K562 (cell line): Measurements from ENCODE around the gene FOLR2. TPM values are rescaled to one million over a fixed set of nuclear protein-coding genes. Genes with fewer than 3 reads are reported as not detected.
A peak's percentile ranks its signal among the peaks of the same experiment; 100 is the strongest.

ENCODE experiments used
- ATAC-seq: fragments of 200-7000 bp; cut with Tn5 transposase; 3 replicates; pipeline ENCODE4 v1.9.1; 2020; ENCODE audit warnings: moderate library complexity
- BruUV-seq: library from RNA; stranded (reverse); fragments of 400-500 nt; replicated peaks from 2 replicates; lab custom pipeline; 2021; lab: Mats Ljungman, UMichigan
- CTCF ChIA-PET: fragments of 300-600 bp; formaldehyde crosslinking; extraction: SDS; loops from one replicate; lab custom pipeline; 2021; ENCODE audit warnings: low intra/inter-chr PET ratio; lab: Yijun Ruan, JAX
- POLR2A ChIA-PET: fragments of 300-600, 350-650 bp; sonication (Branson Sonifier 250); formaldehyde crosslinking; extraction: SDS; loops from one replicate; lab custom pipeline; 2021; ENCODE audit warnings: antibody characterized with exemption, inconsistent platforms; lab: Yijun Ruan, JAX
- DNase-seq, 4 experiments: peaks; one replicate each; pipeline versions ENCODE4 v3.0.0 to v3.0.0-alpha.2; 2011 to 2018; ENCODE audit warnings: low spot score in 3 of 4, mixed read lengths in 3 of 4; ENCODE audit errors: extremely low read depth in 1 of 4
- FAIRE-seq: peaks from 2 replicates; lab custom pipeline; 2011; peaks lifted over from hg19 to GRCh38; lab: Jason Lieb, UNC
- H2AFZ ChIP-seq: 2 replicates; pipeline ENCODE4 v1.6.0; 2011; ENCODE audit warnings: low read depth, low read length, control low read depth, inconsistent platforms
- H3K27ac ChIP-seq: fragments of 200-600 bp; 3 replicates; pipeline ENCODE4 v1.8.0; 2011; ENCODE audit warnings: low read depth, mild to moderate bottlenecking, control low read depth, inconsistent platforms, low read length, moderate library complexity, mixed read lengths; ENCODE audit errors: extremely low read depth
- H3K27me3 ChIP-seq, 2 experiments: fragments of 300-600 bp in 1 of 2; 2 replicates in 1 of 2; 3 replicates in 1 of 2; pipeline versions ENCODE4 v1.6.0 to v1.8.0; 2011; ENCODE audit warnings: inconsistent platforms in 2 of 2, low read length in 2 of 2, mild to moderate bottlenecking in 1 of 2, mixed read lengths in 1 of 2, moderate library complexity in 1 of 2; ENCODE audit not compliant: control insufficient read depth in 2 of 2, insufficient read depth in 2 of 2
- H3K36me3 ChIP-seq: fragments of 300-600 bp; 3 replicates; pipeline ENCODE4 v1.8.0; 2011; ENCODE audit warnings: mild to moderate bottlenecking, low read length, inconsistent platforms; ENCODE audit not compliant: control insufficient read depth, insufficient read depth
- H3K4me1 ChIP-seq, 2 experiments: fragments of 200-600 bp in 1 of 2; replicated peaks in 1 of 2; 2 replicates in 1 of 2; 3 replicates in 1 of 2; pipeline versions ENCODE4 v1.5.1 to v1.8.0; 2011; ENCODE audit warnings: inconsistent platforms in 2 of 2, low read length in 2 of 2, mild to moderate bottlenecking in 1 of 2, mixed read lengths in 1 of 2, moderate library complexity in 1 of 2; ENCODE audit not compliant: control insufficient read depth in 2 of 2, insufficient read depth in 2 of 2
- H3K4me2 ChIP-seq: 2 replicates; pipeline ENCODE4 v1.6.1; 2011; ENCODE audit warnings: low read length, control low read depth, inconsistent platforms, mixed read lengths; ENCODE audit not compliant: insufficient read depth
- H3K4me3 ChIP-seq: fragments of 200-600 bp; sonication (generic), shearing (Covaris generic); 2 replicates; pipeline ENCODE4 v1.5.1; 2016; ENCODE audit warnings: control low read depth, inconsistent platforms
- H3K79me2 ChIP-seq: fragments of 200-600 bp; 3 replicates; pipeline ENCODE4 v1.8.0; 2011; ENCODE audit warnings: low read length, inconsistent platforms; ENCODE audit not compliant: control insufficient read depth, insufficient read depth
- H3K9ac ChIP-seq, 2 experiments: 2 replicates each; pipeline versions ENCODE4 v1.6.0 to v1.6.1; 2011; ENCODE audit warnings: low read depth in 2 of 2, low read length in 2 of 2, control low read depth in 1 of 2, inconsistent platforms in 1 of 2, mild to moderate bottlenecking in 1 of 2, mixed read lengths in 1 of 2; ENCODE audit not compliant: insufficient read depth in 1 of 2
- H3K9me1 ChIP-seq: one replicate; pipeline ENCODE4 v1.6.0; 2011; ENCODE audit warnings: inconsistent platforms, mild to moderate bottlenecking, low read length, moderate library complexity; ENCODE audit not compliant: control insufficient read depth, insufficient read depth
- H3K9me3 ChIP-seq: replicated peaks from 2 replicates; pipeline ENCODE4 v1.5.1; 2011; ENCODE audit warnings: low read depth, low read length, inconsistent platforms; ENCODE audit not compliant: control insufficient read depth, insufficient read depth
- H4K20me1 ChIP-seq: replicated peaks from 2 replicates; pipeline ENCODE4 v1.6.1; 2011; ENCODE audit warnings: low read length, inconsistent platforms, mixed read lengths; ENCODE audit not compliant: control insufficient read depth, insufficient read depth
- CHD1 ChIP-seq: fragments of 200-600 bp; sonication (generic); IDR thresholded peaks from one replicate; pipeline ENCODE4 v1.6.1; 2012; ENCODE audit warnings: mild to moderate bottlenecking, moderate library complexity, low read length, inconsistent platforms
- CREB1 ChIP-seq, 2 experiments: sonication (generic) in 1 of 2; formaldehyde crosslinking in 1 of 2; IDR thresholded peaks; 2 replicates each; pipeline versions ENCODE4 v1.6.1 to v1.8.0; 2012 to 2022; ENCODE audit warnings: inconsistent platforms in 1 of 2, mild to moderate bottlenecking in 1 of 2, missing genetic modification reagents in 1 of 2, moderate library complexity in 1 of 2
- GABPB2 ChIP-seq: fragments of 250-450 bp; sonication (Bioruptor Pico); conservative IDR thresholded peaks from 2 replicates; pipeline ENCODE4 v1.5.1; 2021; ENCODE audit warnings: mild to moderate bottlenecking
- HNRNPLL ChIP-seq: fragments of 200-400 bp; formaldehyde crosslinking; IDR thresholded peaks from 2 replicates; pipeline ENCODE4 v1.6.1; 2017; ENCODE audit warnings: low read length, low read depth, mild to moderate bottlenecking; ENCODE audit not compliant: poor library complexity, severe bottlenecking
- MTA2 ChIP-seq: fragments of 450-650 bp; IDR thresholded peaks from 2 replicates; pipeline ENCODE4 v1.6.1; 2016; ENCODE audit warnings: low read depth
- PKNOX1 ChIP-seq: fragments of 450-650 bp; IDR thresholded peaks from 2 replicates; pipeline ENCODE4 v1.6.1; 2016
- RBM17 ChIP-seq: fragments of 200-400 bp; formaldehyde crosslinking; IDR thresholded peaks from 2 replicates; pipeline ENCODE4 v1.6.1; 2017; ENCODE audit warnings: low read depth, mild to moderate bottlenecking, low read length, borderline replicate concordance
- TCF7L2 ChIP-seq: fragments of 150-350 bp; IDR thresholded peaks from 2 replicates; pipeline ENCODE4 v1.6.1; 2016; ENCODE audit warnings: low read depth, mild to moderate bottlenecking, low read length, moderate library complexity
- TRIM28 ChIP-seq: fragments of 450-650 bp; IDR thresholded peaks from 2 replicates; pipeline ENCODE4 v1.6.1; 2017
- ZFP36 ChIP-seq: fragments of 150-350 bp; IDR thresholded peaks from 2 replicates; pipeline ENCODE4 v1.6.1; 2018; ENCODE audit warnings: low read length, low read depth; ENCODE audit not compliant: partially characterized antibody
- ZNF655 ChIP-seq: fragments of 250-450 bp; sonication (Bioruptor Pico); IDR thresholded peaks from 2 replicates; pipeline ENCODE4 v1.5.0; 2021
- ZSCAN32 ChIP-seq: fragments of 450-650 bp; formaldehyde crosslinking; IDR thresholded peaks from 2 replicates; pipeline ENCODE4 v1.4.0; 2020; ENCODE audit warnings: mild to moderate bottlenecking, moderate library complexity
- WGBS: fragments of 100-300 bp; shearing (Covaris generic); methylation state at CpG from one replicate; pipeline ENCODE4 v1.1.6; 2016; ENCODE audit warnings: low coverage, mixed read lengths; ENCODE audit not compliant: insufficient coverage; ENCODE audit errors: missing lambda C conversion rate; 5-methylcytosine and 5-hydroxymethylcytosine counted together
- in situ Hi-C: fragments of 300-500 bp; cut with MboI; formaldehyde crosslinking; loops from 4 replicates; pipeline ENCODE4 v1.15.0; 2018; ENCODE audit warnings: inconsistent platforms, mixed read lengths
- intact Hi-C: fragments of 100-400 bp; cut with micrococcal nuclease; formaldehyde crosslinking; loops from 2 replicates; pipeline ENCODE4 v1.14.2; 2022
- polyA plus RNA-seq, 8 experiments: library from polyadenylated mRNA; depleted of rRNA in 4 of 8; stranded (reverse) in 5 of 8; unstranded in 3 of 8; fragments of >200 nt; fragmentation: Nextera tagmentation in 2 of 8; fragmentation: Illumina TruSeq in 1 of 8; extraction: Ambion mirVana in 2 of 8; extraction: Trizol in 1 of 8; gene quantifications; 2 replicates each; pipeline versions ENCODE4 v1.2.1 to v1.2.3, GENCODE V29; 2011 to 2014; ENCODE audit warnings: inconsistent platforms in 1 of 8, missing spikeins in 1 of 8
- total RNA-seq, 7 experiments: library from RNA; depleted of rRNA in 6 of 7; stranded (reverse); fragments of >200 nt in 6 of 7; fragmentation: Illumina TruSeq in 2 of 7; extraction: Trizol in 2 of 7; gene quantifications; 2 replicates each; pipeline versions ENCODE4 v1.2.1 to v1.2.3, GENCODE V29; 2011 to 2021; ENCODE audit warnings: low replicate concordance in 1 of 7

Gene FOLR2
- total and polyA plus RNA-seq, 9 of the 15 experiments (the other 6 are each of a cell fraction or from before 2014, with no cell fraction given), result 0.27 TPM; not detected in 8

- Histone ChIP-seq H3K9me3 (no peaks in the 10 kb centered on the region), H3K79me2 (no peaks in the 10 kb centered on the region)
- ChIA-PET CTCF (no interaction called here), POLR2A (interaction anchor here (0.9 kb wide), 1 partner anchor 10 kb away, joined by 3 read pairs; no protein-coding TSS in a partner anchor)
- no peak for ATAC-seq
- intact Hi-C loops, result no loop called here
- TF ChIP-seq ZFP36, result no peak
- TF ChIP-seq TCF7L2, result no peak
- TF ChIP-seq HNRNPLL, result no peak
- TF ChIP-seq, all 486 proteins: peak for 0
- Histone ChIP-seq H3K4me3 (no peak overlapping the region), H3K36me3 (no peaks in the 10 kb centered on the region), H3K27ac (no peak overlapping the region), H4K20me1 (no peaks in the 10 kb centered on the region), H3K9ac (peak overlapping the region in 1 of 2 experiments; percentile 46; a peak in 1 of 4 replicates), H3K4me2 (no peak overlapping the region), H3K9me1 (no peaks in the 10 kb centered on the region), H3K27me3 (no peaks in the 10 kb centered on the region), H2AFZ (peak overlapping the region; percentile 71; the same call in 1 of the 2 replicates), H3K4me1 (peaks cover 25 to 28% of the 10 kb centered on the region in 2 experiments)
- FAIRE-seq (no peak), DNase-seq (no peak)
- no TSS peak for BruUV-seq
- in situ Hi-C loops, result no loop called here
- 62% methylated on average over 5 of the region's 5 CpGs for WGBS
Measured at GRCh38 chr11:72218251-72218745, 1.7 kb downstream of the FOLR2 start.

- Histone ChIP-seq H3K27ac (no peak overlapping the region), H2AFZ (no peak overlapping the region), H3K9me1 (peaks cover 5% of the 10 kb centered on the region), H3K4me2 (no peak overlapping the region), H3K27me3 (no peaks in the 10 kb centered on the region), H3K4me3 (no peak overlapping the region), H4K20me1 (no peaks in the 10 kb centered on the region), H3K9ac (no peak overlapping the region; a peak in 1 of 4 replicates), H3K9me3 (no peaks in the 10 kb centered on the region), H3K36me3 (peaks cover 2% of the 10 kb centered on the region; the same call in 1 of the 3 replicates), H3K4me1 (peaks cover 35 to 47% of the 10 kb centered on the region in 2 experiments), H3K79me2 (peaks cover 20% of the 10 kb centered on the region)
- 75% methylated on average over 6 of the region's 10 CpGs for WGBS
- no peak for ATAC-seq
- in situ Hi-C loops, result no loop called here
- no TSS peak for BruUV-seq
- intact Hi-C loops, result no loop called here
- POLR2A ChIA-PET, result interaction anchor here (0.6 kb wide), 1 partner anchor 13 kb away, joined by 3 read pairs; no protein-coding TSS in a partner anchor
- no peak for DNase-seq
- CTCF ChIA-PET, result interaction anchor here (0.6 kb wide), 1 partner anchor 44 kb away, joined by 3 read pairs; no protein-coding TSS in a partner anchor
- FAIRE-seq, result no peak
- TF ChIP-seq MTA2 (no peak), ZSCAN32 (CRISPR knock-in tag) (no peak), TRIM28 (no peak), CHD1 (no peak), CREB1 (IDR thresholded peaks at IDR 0.05) (no peak), CREB1 (CRISPR knock-in tag; IDR thresholded peaks at IDR 0.05) (no peak), RBM17 (no peak), GABPB2 (no peak), ZNF655 (CRISPR knock-in tag) (no peak), PKNOX1 (no peak)
Measured at GRCh38 chr11:72220696-72221363, 4.2 kb downstream of the FOLR2 start.
